Measurements from ENCODE around the gene UBN1. TPM values are rescaled to one million over a fixed set of nuclear protein-coding genes. Genes with fewer than 3 reads are reported as not detected.
A peak's percentile ranks its signal among the peaks of the same experiment; 100 is the strongest.

Gene UBN1
- total RNA-seq, 1 experiment from 2014 or later: 63.1 TPM

GRCh38 chr16:4920826-4921225, 73.5 kb downstream of the UBN1 start:
- DNase-seq (ENCODE audit: low read depth, low spot score): no peak
- H3K27me3 ChIP-seq (ENCODE audit: control insufficient read depth, insufficient read depth, low read length): no peaks in the 10 kb centered on the region
- no peaks in the 10 kb centered on the region for H3K9me3 ChIP-seq (ENCODE audit: control insufficient read depth, insufficient read depth, low read depth, low read length)
- ChIA-PET POLR2A (no interaction called here), CTCF (no interaction called here)
- TF ChIP-seq TCF7L2 (IDR thresholded peaks at IDR 0.05; ENCODE audit: low read depth, low read length) (no peak), POLR2AphosphoS5 (IDR thresholded peaks at IDR 0.05; ENCODE audit: low read depth, low read length) (no peak), SIN3A (IDR thresholded peaks at IDR 0.05; ENCODE audit: borderline replicate concordance, insufficient read depth, low read depth, low read length) (no peak), CTCF (IDR thresholded peaks at IDR 0.05) (no peak)
- TF ChIP-seq, protein P1, sequence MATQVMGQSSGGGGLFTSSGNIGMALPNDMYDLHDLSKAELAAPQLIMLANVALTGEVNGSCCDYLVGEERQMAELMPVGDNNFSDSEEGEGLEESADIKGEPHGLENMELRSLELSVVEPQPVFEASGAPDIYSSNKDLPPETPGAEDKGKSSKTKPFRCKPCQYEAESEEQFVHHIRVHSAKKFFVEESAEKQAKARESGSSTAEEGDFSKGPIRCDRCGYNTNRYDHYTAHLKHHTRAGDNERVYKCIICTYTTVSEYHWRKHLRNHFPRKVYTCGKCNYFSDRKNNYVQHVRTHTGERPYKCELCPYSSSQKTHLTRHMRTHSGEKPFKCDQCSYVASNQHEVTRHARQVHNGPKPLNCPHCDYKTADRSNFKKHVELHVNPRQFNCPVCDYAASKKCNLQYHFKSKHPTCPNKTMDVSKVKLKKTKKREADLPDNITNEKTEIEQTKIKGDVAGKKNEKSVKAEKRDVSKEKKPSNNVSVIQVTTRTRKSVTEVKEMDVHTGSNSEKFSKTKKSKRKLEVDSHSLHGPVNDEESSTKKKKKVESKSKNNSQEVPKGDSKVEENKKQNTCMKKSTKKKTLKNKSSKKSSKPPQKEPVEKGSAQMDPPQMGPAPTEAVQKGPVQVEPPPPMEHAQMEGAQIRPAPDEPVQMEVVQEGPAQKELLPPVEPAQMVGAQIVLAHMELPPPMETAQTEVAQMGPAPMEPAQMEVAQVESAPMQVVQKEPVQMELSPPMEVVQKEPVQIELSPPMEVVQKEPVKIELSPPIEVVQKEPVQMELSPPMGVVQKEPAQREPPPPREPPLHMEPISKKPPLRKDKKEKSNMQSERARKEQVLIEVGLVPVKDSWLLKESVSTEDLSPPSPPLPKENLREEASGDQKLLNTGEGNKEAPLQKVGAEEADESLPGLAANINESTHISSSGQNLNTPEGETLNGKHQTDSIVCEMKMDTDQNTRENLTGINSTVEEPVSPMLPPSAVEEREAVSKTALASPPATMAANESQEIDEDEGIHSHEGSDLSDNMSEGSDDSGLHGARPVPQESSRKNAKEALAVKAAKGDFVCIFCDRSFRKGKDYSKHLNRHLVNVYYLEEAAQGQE (IDR thresholded peaks at IDR 0.05; ENCODE audit: insufficient read depth in 1 of 2, low read depth in 2 of 2, low read length in 1 of 2): no peak
- intact Hi-C loops (cut with micrococcal nuclease; ENCODE audit: unreplicated experiment) (no loop called here), in situ Hi-C loops (cut with HindIII; ENCODE audit: low pct_unique_long_range_greater_than_20kb, low sequenced_read_pairs) (no loop called here)
- no peak for ATAC-seq
- H3K36me3 ChIP-seq (ENCODE audit: control insufficient read depth, insufficient read depth, low read length): no peaks in the 10 kb centered on the region
- no TSS peak for BruUV-seq (replicated peaks)
- no peak overlapping the region for H3K4me3 ChIP-seq (ENCODE audit: low read depth in 2 of 2, low read length in 2 of 2)
- no peak overlapping the region for H3K27ac ChIP-seq (ENCODE audit: low read length)
- peaks cover 2% of the 10 kb centered on the region; the same call in 1 of the 2 replicates for H3K4me1 ChIP-seq (ENCODE audit: control insufficient read depth, insufficient read depth, low read length)

- Histone ChIP-seq H3K27me3 (ENCODE audit: control insufficient read depth, insufficient read depth, low read length) (no peaks in the 10 kb centered on the region), H3K9me3 (ENCODE audit: control insufficient read depth, insufficient read depth, low read depth, low read length) (peaks cover 8% of the 10 kb centered on the region; the same call in 1 of the 2 replicates), H3K27ac (ENCODE audit: low read length) (no peak overlapping the region), H3K4me3 (ENCODE audit: low read depth in 2 of 2, low read length in 2 of 2) (no peak overlapping the region), H3K36me3 (ENCODE audit: control insufficient read depth, insufficient read depth, low read length) (no peaks in the 10 kb centered on the region), H3K4me1 (ENCODE audit: control insufficient read depth, insufficient read depth, low read length) (peaks cover 2% of the 10 kb centered on the region; the same call in 1 of the 2 replicates)
- POLR2A ChIA-PET: no interaction called here
- intact Hi-C loops (cut with micrococcal nuclease; ENCODE audit: unreplicated experiment): no loop called here
- CTCF ChIA-PET: no interaction called here
- in situ Hi-C loops (cut with HindIII; ENCODE audit: low pct_unique_long_range_greater_than_20kb, low sequenced_read_pairs): no loop called here
- TF ChIP-seq SIN3A (IDR thresholded peaks at IDR 0.05; ENCODE audit: borderline replicate concordance, insufficient read depth, low read depth, low read length) (no peak), CTCF (IDR thresholded peaks at IDR 0.05) (no peak), TCF7L2 (IDR thresholded peaks at IDR 0.05; ENCODE audit: low read depth, low read length) (no peak)
- TF ChIP-seq, protein P1 (IDR thresholded peaks at IDR 0.05; ENCODE audit: insufficient read depth in 1 of 2, low read depth in 2 of 2, low read length in 1 of 2): no peak
- DNase-seq (ENCODE audit: low read depth, low spot score): no peak
- ATAC-seq: 0 out of 2 replicates have a peak, but pooled peaks have one; percentile 22
- BruUV-seq (replicated peaks): no TSS peak
These were observed 75.6 kb downstream of the UBN1 start for GRCh38 chr16:4922721-4923342.
